ENCODE results near the gene BLID.

The BLID gene

GRCh38 chr11:122075016-122075415 lies 41.0 kb downstream of the BLID start:
- no peak for DNase-seq

- DNase-seq, result no peak
These were observed 42.0 kb downstream of the BLID start for GRCh38 chr11:122074022-122074421.

GRCh38 chr11:122071709-122072202 lies 44.3 kb downstream of the BLID start:
- DNase-seq, result no peak

- DNase-seq, result no peak
These were observed 46.2 kb downstream of the BLID start for GRCh38 chr11:122069707-122070360.

GRCh38 chr11:122068837-122069236 lies 47.2 kb downstream of the BLID start:
- DNase-seq, result no peak

GRCh38 chr11:122068141-122068540 lies 47.9 kb downstream of the BLID start:
- no peak for DNase-seq

All from T-helper 9 cell (primary cell).